GM23248 (cell line): ENCODE results near the gene ZNF385D.
"Not testable (repeated sequence)": the region's sequence is repeated elsewhere in the genome, so short reads cannot be mapped to it uniquely, and the experiment has no call there.

Experiments
- EZH2 ChIP-seq: fragments of 200-600 bp; sonication (generic); IDR thresholded peaks from 2 replicates; pipeline ENCODE4 v1.6.1; 2018; ENCODE audit warnings: antibody characterized with exemption, mild to moderate bottlenecking; ENCODE audit not compliant: insufficient read depth, poor library complexity, severe bottlenecking
- EZH2phosphoT487 ChIP-seq: fragments of 200-600 bp; sonication (generic); IDR thresholded peaks from 2 replicates; pipeline ENCODE4 v1.6.1; 2018; ENCODE audit warnings: antibody characterized with exemption, moderate library complexity, mild to moderate bottlenecking, low read depth; ENCODE audit not compliant: insufficient read depth

GRCh38 chr3:21490671-21491070 is 260.3 kb downstream of the ZNF385D start:
- TF ChIP-seq EZH2, EZH2phosphoT487: not testable (repeated sequence)
